ENCODE measurements around the gene APCDD1. TPM values are rescaled to one million over a fixed set of nuclear protein-coding genes. Genes with fewer than 3 reads are reported as not detected.

Gene APCDD1
- total and polyA plus RNA-seq, 4 donors, result 0.51 to 2.8 (median 1.5) TPM

DNA sequence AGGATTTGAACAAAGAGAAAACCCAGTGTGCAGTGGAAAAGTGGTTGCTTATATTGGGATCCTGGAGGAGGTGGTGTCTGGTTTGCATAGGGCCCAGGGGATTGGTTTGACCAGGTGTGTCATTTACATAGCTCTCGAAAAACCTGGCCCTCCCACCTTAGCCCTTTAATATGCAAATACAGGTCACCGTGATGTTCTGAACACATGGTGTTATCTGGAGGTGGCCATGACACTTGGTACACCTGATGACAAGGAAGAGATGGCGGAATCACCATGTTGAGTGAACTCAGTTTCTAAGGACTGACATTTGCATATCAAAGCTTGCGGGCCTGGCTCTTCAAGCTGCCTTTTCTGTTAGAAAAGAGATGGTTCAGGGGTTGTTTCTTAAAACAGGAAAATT lies 69.1 kb downstream of the APCDD1 start (continued):
- TF ChIP-seq EGR1 (IDR thresholded peaks at IDR 0.05; ENCODE audit: low read depth in 2 of 2), result no peak
- no peak for TF ChIP-seq RXRA (IDR thresholded peaks at IDR 0.05)

DNA sequence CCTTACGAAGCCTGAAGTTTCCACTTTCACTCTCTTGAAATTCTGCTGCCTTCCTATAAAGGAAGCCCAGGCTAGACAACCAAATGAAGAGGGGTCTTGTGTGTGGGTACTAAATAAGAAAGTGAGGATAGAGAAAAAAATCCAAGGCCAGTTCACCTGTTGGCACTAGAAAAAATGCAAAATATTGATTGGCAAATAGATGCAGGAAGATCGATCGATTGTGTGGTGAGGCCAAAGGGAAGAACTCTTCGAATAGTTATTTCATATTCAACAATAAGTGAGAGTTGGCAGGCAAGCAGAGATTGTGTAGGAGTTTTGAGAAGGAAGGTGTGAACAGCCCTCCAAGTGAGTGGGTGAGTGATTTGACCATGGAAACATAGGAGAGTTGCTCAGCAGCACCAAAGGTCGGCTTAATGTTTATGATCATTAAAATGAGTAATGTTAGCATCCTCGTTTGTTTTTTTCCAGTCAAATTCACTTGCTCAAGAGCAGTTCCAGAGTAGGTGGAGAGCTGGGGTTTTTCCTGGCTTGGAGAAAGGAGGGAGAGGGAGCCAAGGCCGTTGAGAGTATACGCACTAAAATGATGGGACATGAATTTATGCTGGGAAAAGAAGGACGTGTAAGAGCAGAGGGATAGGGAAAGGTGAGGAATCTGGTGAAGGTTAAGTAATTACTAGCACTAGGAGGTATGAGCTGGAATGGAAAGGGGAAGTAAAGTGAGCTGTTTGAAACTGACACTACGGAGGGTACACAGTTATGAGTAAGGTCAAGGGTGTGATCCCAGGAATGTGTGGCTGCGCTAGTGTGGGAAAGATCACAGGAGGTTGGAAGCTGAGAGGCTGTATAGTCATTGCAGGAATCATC lies 70.3 kb downstream of the APCDD1 start:
- 53% methylated on average over 11 of the region's 11 CpGs for WGBS
- H3K27me3 ChIP-seq (ENCODE audit: control insufficient read depth in 4 of 4, insufficient read depth in 4 of 4, low read length in 3 of 4), result no peaks in the 10 kb centered on the region
- H3K4me3 ChIP-seq (ENCODE audit: low read depth in 1 of 3, low read length in 3 of 3), result peak overlapping the region in 1 of 3 donors; percentile 92
- peak overlapping the region in 1 of 2 donors; percentile 61 for H3K9ac ChIP-seq (ENCODE audit: low read depth in 1 of 2, low read length in 2 of 2)
- no peaks in the 10 kb centered on the region for H3K9me3 ChIP-seq (ENCODE audit: control insufficient read depth in 4 of 4, low read length in 3 of 4)
- TF ChIP-seq, protein P1, sequence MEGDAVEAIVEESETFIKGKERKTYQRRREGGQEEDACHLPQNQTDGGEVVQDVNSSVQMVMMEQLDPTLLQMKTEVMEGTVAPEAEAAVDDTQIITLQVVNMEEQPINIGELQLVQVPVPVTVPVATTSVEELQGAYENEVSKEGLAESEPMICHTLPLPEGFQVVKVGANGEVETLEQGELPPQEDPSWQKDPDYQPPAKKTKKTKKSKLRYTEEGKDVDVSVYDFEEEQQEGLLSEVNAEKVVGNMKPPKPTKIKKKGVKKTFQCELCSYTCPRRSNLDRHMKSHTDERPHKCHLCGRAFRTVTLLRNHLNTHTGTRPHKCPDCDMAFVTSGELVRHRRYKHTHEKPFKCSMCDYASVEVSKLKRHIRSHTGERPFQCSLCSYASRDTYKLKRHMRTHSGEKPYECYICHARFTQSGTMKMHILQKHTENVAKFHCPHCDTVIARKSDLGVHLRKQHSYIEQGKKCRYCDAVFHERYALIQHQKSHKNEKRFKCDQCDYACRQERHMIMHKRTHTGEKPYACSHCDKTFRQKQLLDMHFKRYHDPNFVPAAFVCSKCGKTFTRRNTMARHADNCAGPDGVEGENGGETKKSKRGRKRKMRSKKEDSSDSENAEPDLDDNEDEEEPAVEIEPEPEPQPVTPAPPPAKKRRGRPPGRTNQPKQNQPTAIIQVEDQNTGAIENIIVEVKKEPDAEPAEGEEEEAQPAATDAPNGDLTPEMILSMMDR (IDR thresholded peaks at IDR 0.05; ENCODE audit: low read depth, low read length, missing input control), result no peak
- TF ChIP-seq HNF4G (IDR thresholded peaks at IDR 0.05), result no peak
- TF ChIP-seq, protein P2, sequence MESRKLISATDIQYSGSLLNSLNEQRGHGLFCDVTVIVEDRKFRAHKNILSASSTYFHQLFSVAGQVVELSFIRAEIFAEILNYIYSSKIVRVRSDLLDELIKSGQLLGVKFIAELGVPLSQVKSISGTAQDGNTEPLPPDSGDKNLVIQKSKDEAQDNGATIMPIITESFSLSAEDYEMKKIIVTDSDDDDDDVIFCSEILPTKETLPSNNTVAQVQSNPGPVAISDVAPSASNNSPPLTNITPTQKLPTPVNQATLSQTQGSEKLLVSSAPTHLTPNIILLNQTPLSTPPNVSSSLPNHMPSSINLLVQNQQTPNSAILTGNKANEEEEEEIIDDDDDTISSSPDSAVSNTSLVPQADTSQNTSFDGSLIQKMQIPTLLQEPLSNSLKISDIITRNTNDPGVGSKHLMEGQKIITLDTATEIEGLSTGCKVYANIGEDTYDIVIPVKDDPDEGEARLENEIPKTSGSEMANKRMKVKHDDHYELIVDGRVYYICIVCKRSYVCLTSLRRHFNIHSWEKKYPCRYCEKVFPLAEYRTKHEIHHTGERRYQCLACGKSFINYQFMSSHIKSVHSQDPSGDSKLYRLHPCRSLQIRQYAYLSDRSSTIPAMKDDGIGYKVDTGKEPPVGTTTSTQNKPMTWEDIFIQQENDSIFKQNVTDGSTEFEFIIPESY (IDR thresholded peaks at IDR 0.05), result no peak
- no peak for TF ChIP-seq TAF1 (conservative IDR thresholded peaks at IDR 0.05)
- TF ChIP-seq RXRA (IDR thresholded peaks at IDR 0.05), result no peak
- TF ChIP-seq SP1 (IDR thresholded peaks at IDR 0.05), result no peak
- TF ChIP-seq JUND (IDR thresholded peaks at IDR 0.05), result no peak
- TF ChIP-seq EGR1 (IDR thresholded peaks at IDR 0.05; ENCODE audit: low read depth in 2 of 2), result no peak
- TF ChIP-seq, protein P3, sequence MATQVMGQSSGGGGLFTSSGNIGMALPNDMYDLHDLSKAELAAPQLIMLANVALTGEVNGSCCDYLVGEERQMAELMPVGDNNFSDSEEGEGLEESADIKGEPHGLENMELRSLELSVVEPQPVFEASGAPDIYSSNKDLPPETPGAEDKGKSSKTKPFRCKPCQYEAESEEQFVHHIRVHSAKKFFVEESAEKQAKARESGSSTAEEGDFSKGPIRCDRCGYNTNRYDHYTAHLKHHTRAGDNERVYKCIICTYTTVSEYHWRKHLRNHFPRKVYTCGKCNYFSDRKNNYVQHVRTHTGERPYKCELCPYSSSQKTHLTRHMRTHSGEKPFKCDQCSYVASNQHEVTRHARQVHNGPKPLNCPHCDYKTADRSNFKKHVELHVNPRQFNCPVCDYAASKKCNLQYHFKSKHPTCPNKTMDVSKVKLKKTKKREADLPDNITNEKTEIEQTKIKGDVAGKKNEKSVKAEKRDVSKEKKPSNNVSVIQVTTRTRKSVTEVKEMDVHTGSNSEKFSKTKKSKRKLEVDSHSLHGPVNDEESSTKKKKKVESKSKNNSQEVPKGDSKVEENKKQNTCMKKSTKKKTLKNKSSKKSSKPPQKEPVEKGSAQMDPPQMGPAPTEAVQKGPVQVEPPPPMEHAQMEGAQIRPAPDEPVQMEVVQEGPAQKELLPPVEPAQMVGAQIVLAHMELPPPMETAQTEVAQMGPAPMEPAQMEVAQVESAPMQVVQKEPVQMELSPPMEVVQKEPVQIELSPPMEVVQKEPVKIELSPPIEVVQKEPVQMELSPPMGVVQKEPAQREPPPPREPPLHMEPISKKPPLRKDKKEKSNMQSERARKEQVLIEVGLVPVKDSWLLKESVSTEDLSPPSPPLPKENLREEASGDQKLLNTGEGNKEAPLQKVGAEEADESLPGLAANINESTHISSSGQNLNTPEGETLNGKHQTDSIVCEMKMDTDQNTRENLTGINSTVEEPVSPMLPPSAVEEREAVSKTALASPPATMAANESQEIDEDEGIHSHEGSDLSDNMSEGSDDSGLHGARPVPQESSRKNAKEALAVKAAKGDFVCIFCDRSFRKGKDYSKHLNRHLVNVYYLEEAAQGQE (IDR thresholded peaks at IDR 0.05), result no peak
- TF ChIP-seq, protein P4, sequence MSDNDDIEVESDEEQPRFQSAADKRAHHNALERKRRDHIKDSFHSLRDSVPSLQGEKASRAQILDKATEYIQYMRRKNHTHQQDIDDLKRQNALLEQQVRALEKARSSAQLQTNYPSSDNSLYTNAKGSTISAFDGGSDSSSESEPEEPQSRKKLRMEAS (IDR thresholded peaks at IDR 0.05), result no peak
- TF ChIP-seq RAD21 (IDR thresholded peaks at IDR 0.05), result no peak
- TF ChIP-seq FOXA1 (IDR thresholded peaks at IDR 0.05), result no peak
- TF ChIP-seq FOXA2 (IDR thresholded peaks at IDR 0.05), result no peak
- no peak for TF ChIP-seq YY1 (IDR thresholded peaks at IDR 0.05)
- TF ChIP-seq HNF4A (conservative IDR thresholded peaks at IDR 0.05), result no peak
- no peak for TF ChIP-seq NR2F2 (IDR thresholded peaks at IDR 0.05)
- TF ChIP-seq, protein P5, sequence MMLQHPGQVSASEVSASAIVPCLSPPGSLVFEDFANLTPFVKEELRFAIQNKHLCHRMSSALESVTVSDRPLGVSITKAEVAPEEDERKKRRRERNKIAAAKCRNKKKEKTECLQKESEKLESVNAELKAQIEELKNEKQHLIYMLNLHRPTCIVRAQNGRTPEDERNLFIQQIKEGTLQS (IDR thresholded peaks at IDR 0.05), result no peak
- no peak for TF ChIP-seq GABPA (IDR thresholded peaks at IDR 0.05 in 1 of 2, conservative IDR thresholded peaks at IDR 0.05 in 1 of 2)
- DNase-seq (ENCODE audit: low spot score), result no peak
- H3K36me3 ChIP-seq (ENCODE audit: control insufficient read depth in 4 of 4, insufficient read depth in 3 of 4, low read depth in 1 of 4, low read length in 3 of 4), result no peaks in the 10 kb centered on the region
- peak overlapping the region; percentile 0 to 60 for H3K27ac ChIP-seq (ENCODE audit: low read depth in 1 of 2, low read length in 2 of 2)
- peaks cover 9 to 35% (median 20%) of the 10 kb centered on the region in 4 donors for H3K4me1 ChIP-seq (ENCODE audit: control insufficient read depth in 4 of 4, insufficient read depth in 4 of 4, low read length in 3 of 4)

All from liver (tissue), 9 donors.